Measurements from ENCODE around the gene DNAJB1.

DNA sequence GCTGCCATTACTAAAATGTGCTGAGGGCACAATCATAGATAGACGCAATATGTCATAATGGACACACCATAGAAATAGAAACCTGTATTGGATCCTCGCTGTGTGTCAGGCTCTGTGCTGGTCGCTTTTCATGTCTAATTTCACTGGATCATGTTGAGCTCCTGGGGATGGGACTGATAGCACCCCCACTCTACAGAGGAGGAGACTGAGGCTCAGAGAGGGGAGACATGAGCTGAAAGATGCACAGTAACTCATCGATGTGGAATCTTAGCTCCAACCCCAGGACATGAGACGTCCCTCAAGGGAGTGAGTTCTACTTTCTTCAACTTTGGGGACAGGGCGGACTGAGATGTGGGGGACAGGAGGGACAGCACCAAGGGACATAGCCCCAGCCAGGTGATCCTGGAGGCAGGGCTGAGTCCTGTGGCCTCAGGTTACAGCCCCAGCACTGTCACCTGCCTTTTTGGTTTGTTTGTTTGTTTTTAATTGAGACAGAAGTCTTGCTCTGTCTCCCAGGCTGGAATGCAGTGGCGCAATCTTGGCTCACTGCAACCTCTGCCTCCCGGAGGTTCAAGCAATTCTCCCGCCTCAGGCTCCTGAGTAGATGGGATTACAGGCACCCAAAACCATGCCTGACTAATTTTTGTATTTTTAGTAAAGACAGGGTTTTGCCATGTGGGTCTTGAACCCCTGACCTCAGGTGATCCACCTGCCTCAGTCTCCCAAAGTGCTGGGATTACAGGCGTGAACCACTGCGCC is 15.7 kb downstream of the DNAJB1 start:
- no peak for TF ChIP-seq CTCF (IDR thresholded peaks at IDR 0.05)
- TF ChIP-seq EZH2 (IDR thresholded peaks at IDR 0.05): no peak

Measured in neural progenitor cell (in vitro differentiated cells).